Body of pancreas (tissue), 4 donors: Measurements from ENCODE around the gene SLC13A3. TPM values are rescaled to one million over a fixed set of nuclear protein-coding genes. Genes with fewer than 3 reads are reported as not detected.

Source experiments
- ATAC-seq: fragments of 150-250 bp; one replicate; pipeline ENCODE4 v1.9.1; 2016
- DNase-seq, 4 donors: peaks; one replicate each; pipeline ENCODE4 v3.0.0-alpha.2; 2019
- H3K27ac ChIP-seq, 4 donors: fragments of 200-600 bp; sonication (generic); 1 replicate in 3 of 4; 2 replicates in 1 of 4; pipeline versions ENCODE4 v1.5.1 to v1.6.1; 2016 to 2019; ENCODE audit warnings: mild to moderate bottlenecking in 1 of 4, mixed read lengths in 1 of 4, moderate library complexity in 1 of 4
- H3K27me3 ChIP-seq, 2 donors: fragments of 200-600 bp; sonication (generic); one replicate each; pipeline ENCODE4 v1.6.0; 2016; ENCODE audit warnings: mild to moderate bottlenecking in 1 of 2
- H3K36me3 ChIP-seq, 2 donors: fragments of 200-600 bp; sonication (generic); replicated peaks in 1 of 2; 2 replicates each; pipeline ENCODE4 v1.5.1; 2016; ENCODE audit warnings: low read depth in 2 of 2; ENCODE audit not compliant: insufficient read depth in 1 of 2
- H3K4me1 ChIP-seq: fragments of 200-600 bp; sonication (generic); one replicate; pipeline ENCODE4 v1.6.0; 2016
- H3K4me3 ChIP-seq, 2 donors: fragments of 200-600 bp; sonication (generic); 1 replicate in 1 of 2; 2 replicates in 1 of 2; pipeline ENCODE4 v1.5.1; 2016 to 2019
- H3K9me3 ChIP-seq, 3 donors: fragments of 200-600 bp; sonication (generic); 1 replicate in 2 of 3; 2 replicates in 1 of 3; pipeline ENCODE4 v1.5.1; 2016
- POLR2A ChIP-seq, 3 donors: fragments of 450-650 bp; IDR thresholded peaks; one replicate each; pipeline ENCODE4 v1.6.1; 2016; ENCODE audit warnings: antibody characterized with exemption in 3 of 3, mild to moderate bottlenecking in 2 of 3
- WGBS, 2 donors: methylation state at CpG; one replicate each; pipeline ENCODE4 v1.1.5; 2017; 5-methylcytosine and 5-hydroxymethylcytosine counted together
- intact Hi-C: fragments of 100-400 bp; cut with DNase I; formaldehyde crosslinking; loops from one replicate; pipeline ENCODE4 v1.15.1; 2023
- total RNA-seq, 2 donors: library from RNA; depleted of rRNA; stranded (reverse); fragments of >200 nt; gene quantifications; one replicate each; pipeline ENCODE4 v1.1.0, GENCODE V29; 2016
- TF ChIP-seq, protein P1 (sequence below), 7 experiments: fragments of 450-650 bp in 4 of 7; fragments of 200-600 bp in 3 of 7; sonication (generic) in 3 of 7; IDR thresholded peaks; one replicate each; pipeline ENCODE4 v1.5.1; 2016 to 2019; ENCODE audit warnings: antibody characterized with exemption in 7 of 7

Gene SLC13A3
- total RNA-seq, 2 donors from 2014 or later: 3.4 to 6.3 TPM

DNA sequence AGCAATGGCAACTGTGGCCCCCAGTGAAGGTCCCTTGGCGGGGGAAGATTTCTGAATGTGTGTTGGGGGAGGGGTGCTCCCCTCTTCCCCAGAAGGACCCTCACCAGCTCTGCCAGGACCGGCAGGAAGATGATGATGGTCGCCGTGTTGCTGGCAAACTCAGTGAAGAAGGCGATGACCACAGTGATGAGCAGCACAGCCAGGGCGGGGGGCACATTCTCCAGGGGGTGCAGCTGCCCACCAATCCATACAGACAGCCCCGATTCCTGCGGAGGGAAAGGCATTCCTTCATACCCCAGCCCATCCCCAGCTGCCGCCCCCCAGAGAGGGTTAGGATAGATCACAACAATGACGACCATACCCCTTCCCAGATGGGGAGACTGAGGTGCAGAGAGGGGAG lies 85.1 kb downstream of the SLC13A3 start:
- 75 to 85% methylated on average over 2 to 10 of the region's 10 CpGs for WGBS, 2 donors

DNA sequence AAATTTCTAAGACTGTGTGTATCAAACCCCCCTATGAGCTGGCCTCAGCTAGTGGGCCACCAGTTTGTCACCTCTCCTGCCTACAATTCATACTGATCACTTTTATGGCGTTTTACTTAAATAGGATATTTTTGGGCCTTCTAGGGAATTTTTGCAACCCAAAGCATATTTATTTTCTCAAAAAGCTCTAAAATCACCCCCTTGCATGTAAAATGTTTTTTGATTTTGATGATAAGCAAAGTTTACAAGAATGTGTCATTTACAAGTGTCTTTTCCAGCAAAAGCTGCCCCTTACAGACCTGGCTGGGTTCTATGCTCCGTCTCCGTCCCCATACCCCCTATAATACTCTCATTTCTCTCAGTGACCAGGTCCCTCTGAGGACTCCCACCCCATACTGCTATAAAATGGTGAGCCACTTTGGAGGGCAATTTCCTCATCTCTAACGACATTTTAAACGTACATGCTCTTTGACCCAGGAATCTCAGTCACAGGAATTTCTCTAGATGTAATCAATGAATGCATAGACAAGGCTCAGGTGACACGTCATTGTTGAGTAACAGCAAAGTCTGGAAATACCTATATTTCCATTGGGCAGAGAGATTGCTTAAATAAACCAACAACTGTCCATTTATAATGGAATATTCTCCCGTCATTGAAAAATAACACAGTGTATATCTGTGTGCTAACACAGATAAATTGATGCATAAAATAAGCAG lies 86.9 kb downstream of the SLC13A3 start:
- ATAC-seq (no peak), DNase-seq (no peak)
- intact Hi-C loops: no loop called here
- H3K27ac ChIP-seq: no peak overlapping the region
- WGBS, 2 donors: 70 to 73% methylated on average over 7 of the region's 7 CpGs
- H3K27me3 ChIP-seq: no peaks in the 10 kb centered on the region
- no peak for TF ChIP-seq POLR2A (IDR thresholded peaks at IDR 0.05)
- TF ChIP-seq, protein P1, sequence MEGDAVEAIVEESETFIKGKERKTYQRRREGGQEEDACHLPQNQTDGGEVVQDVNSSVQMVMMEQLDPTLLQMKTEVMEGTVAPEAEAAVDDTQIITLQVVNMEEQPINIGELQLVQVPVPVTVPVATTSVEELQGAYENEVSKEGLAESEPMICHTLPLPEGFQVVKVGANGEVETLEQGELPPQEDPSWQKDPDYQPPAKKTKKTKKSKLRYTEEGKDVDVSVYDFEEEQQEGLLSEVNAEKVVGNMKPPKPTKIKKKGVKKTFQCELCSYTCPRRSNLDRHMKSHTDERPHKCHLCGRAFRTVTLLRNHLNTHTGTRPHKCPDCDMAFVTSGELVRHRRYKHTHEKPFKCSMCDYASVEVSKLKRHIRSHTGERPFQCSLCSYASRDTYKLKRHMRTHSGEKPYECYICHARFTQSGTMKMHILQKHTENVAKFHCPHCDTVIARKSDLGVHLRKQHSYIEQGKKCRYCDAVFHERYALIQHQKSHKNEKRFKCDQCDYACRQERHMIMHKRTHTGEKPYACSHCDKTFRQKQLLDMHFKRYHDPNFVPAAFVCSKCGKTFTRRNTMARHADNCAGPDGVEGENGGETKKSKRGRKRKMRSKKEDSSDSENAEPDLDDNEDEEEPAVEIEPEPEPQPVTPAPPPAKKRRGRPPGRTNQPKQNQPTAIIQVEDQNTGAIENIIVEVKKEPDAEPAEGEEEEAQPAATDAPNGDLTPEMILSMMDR (IDR thresholded peaks at IDR 0.05): no peak
- H3K4me1 ChIP-seq: peaks cover 22% of the 10 kb centered on the region
- no peaks in the 10 kb centered on the region for H3K36me3 ChIP-seq
- no peaks in the 10 kb centered on the region for H3K9me3 ChIP-seq
- no peak overlapping the region for H3K4me3 ChIP-seq

More for the DNA sequence above, 85.1 kb downstream of the SLC13A3 start:
- Histone ChIP-seq H3K4me3 (no peak overlapping the region), H3K4me1 (peaks cover 22% of the 10 kb centered on the region), H3K27me3 (no peaks in the 10 kb centered on the region), H3K9me3 (no peaks in the 10 kb centered on the region), H3K27ac (no peak overlapping the region), H3K36me3 (no peaks in the 10 kb centered on the region)
- ATAC-seq: no peak
- DNase-seq: no peak
- TF ChIP-seq POLR2A (IDR thresholded peaks at IDR 0.05): no peak
- TF ChIP-seq, protein P1 (IDR thresholded peaks at IDR 0.05): no peak
- intact Hi-C loops: no loop called here

DNA sequence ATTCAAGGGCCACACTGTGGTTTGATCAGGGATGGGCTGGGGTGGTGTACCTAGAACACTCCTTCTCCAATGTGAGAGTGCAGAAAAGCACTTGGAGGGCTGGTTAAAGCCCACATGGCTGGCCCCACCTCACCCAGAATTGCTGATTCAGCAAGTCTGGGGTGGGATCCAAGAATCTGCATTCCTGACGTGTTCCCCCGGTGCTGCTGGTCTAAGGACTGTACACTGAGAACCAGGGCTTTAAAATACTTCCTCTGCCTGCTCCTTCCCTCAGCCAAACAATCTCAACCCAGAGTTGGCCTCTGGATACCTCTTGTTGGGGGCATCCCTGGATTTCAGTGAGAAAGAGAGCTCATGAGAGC lies 87.4 kb downstream of the SLC13A3 start:
- WGBS, 2 donors: 56 to 92% methylated on average over 2 of the region's 2 CpGs

DNA sequence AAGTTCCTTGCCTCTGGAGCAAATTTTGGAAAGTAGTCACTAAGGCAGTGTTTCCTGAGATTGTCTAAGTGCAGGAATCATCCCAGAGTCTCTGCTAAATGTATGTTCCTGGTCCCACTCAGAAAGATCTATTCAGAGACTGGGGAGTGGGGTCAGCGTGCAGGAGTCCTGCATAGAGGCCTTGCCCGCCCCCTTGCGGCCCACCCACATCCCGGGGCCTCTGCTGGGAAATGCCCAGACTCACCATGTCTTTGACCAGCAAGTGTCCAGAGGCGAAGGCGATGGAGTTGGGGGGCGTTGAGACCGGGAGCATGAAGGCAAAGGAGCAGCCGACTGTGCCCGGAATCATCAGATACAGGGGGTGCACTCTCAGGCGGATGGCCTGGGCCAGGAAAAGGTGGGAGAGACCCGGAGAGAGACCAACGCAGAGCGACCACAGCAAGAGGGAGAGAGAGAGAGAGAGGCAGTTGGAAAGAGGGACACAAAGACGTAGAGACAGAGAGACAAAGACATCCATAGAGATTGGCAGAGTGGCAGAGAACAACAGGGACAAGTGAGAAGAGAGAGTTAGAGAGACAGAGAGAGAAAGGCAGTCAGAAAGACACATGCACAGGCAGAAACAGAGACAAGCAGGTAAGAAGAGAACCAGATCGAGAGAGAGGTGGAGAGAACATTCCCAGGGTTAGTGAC lies 87.9 kb downstream of the SLC13A3 start:
- H3K27ac ChIP-seq: peak overlapping the region in 2 of 4 donors; percentile 57 to 71
- WGBS, 2 donors: 87 to 91% methylated on average over 16 of the region's 16 CpGs
- ATAC-seq (no peak), DNase-seq (no peak)
- H3K4me1 ChIP-seq: peaks cover 13% of the 10 kb centered on the region
- no peak for TF ChIP-seq POLR2A (IDR thresholded peaks at IDR 0.05)
- TF ChIP-seq, protein P1 (IDR thresholded peaks at IDR 0.05): no peak
- intact Hi-C loops: no loop called here
- no peak overlapping the region for H3K4me3 ChIP-seq
- no peaks in the 10 kb centered on the region for H3K36me3 ChIP-seq
- no peaks in the 10 kb centered on the region for H3K9me3 ChIP-seq
- no peaks in the 10 kb centered on the region for H3K27me3 ChIP-seq

More for the DNA sequence above, 87.4 kb downstream of the SLC13A3 start:
- DNase-seq: no peak
- Histone ChIP-seq H3K4me1 (peaks cover 18% of the 10 kb centered on the region), H3K36me3 (no peaks in the 10 kb centered on the region), H3K27me3 (no peaks in the 10 kb centered on the region), H3K27ac (no peak overlapping the region), H3K9me3 (no peaks in the 10 kb centered on the region), H3K4me3 (no peak overlapping the region)
- ATAC-seq: no peak
- intact Hi-C loops: no loop called here
- TF ChIP-seq POLR2A (IDR thresholded peaks at IDR 0.05): no peak
- TF ChIP-seq, protein P1 (IDR thresholded peaks at IDR 0.05): no peak
